HCT116 (cell line): Measurements from ENCODE around the gene GPX3. TPM values are rescaled to one million over a fixed set of nuclear protein-coding genes. Genes with fewer than 3 reads are reported as not detected.

Experiments used
- ATAC-seq: fragments of 200-7000 bp; cut with Tn5 transposase; 2 replicates; pipeline ENCODE4 v1.9.1; 2020; ENCODE audit warnings: mild to moderate bottlenecking, moderate library complexity
- BruUV-seq: library from RNA; stranded (reverse); fragments of 400-500 nt; replicated peaks from 2 replicates; lab custom pipeline; 2021; lab: Mats Ljungman, UMichigan
- CTCF ChIA-PET: fragments of 300-600 bp; sonication (Branson Sonifier 250); formaldehyde crosslinking; loops from one replicate; lab custom pipeline; 2021; ENCODE audit warnings: antibody characterized with exemption; lab: Charles Lee
- POLR2A ChIA-PET: fragments of 300-600, 350-600 bp; sonication (Branson Sonifier 250); formaldehyde crosslinking; loops from one replicate; lab custom pipeline; 2021; ENCODE audit warnings: antibody characterized with exemption; lab: Charles Lee
- RAD21 ChIA-PET, 2 experiments: fragments of 300-600 bp; sonication (Branson Sonifier 250); formaldehyde crosslinking; loops; one replicate each; lab custom pipeline; 2023; ENCODE audit warnings: low total read pairs in 2 of 2; ENCODE audit not compliant: uncharacterized antibody in 2 of 2, unreplicated experiment in 2 of 2, low non-redundant PET in 1 of 2; lab: Charles Lee
- DNase-seq: peaks from one replicate; pipeline ENCODE4 v3.0.0-alpha.2; 2010; ENCODE audit warnings: low read depth, low spot score
- H2AFZ ChIP-seq: fragments of 200-600 bp; shearing (Covaris generic), sonication (generic); 2 replicates; pipeline ENCODE4 v1.6.1; 2017; ENCODE audit warnings: low read depth, mixed run types, mixed read lengths, antibody characterized with exemption, low read length; ENCODE audit not compliant: poor library complexity, severe bottlenecking
- H3K27ac ChIP-seq: 2 replicates; pipeline ENCODE4 v1.5.1; 2012; ENCODE audit warnings: low read depth, low read length
- H3K27me3 ChIP-seq: fragments of 200-600 bp; sonication (generic); 2 replicates; pipeline ENCODE4 v1.6.1; 2016; ENCODE audit warnings: mixed run types, low read length, mixed read lengths; ENCODE audit not compliant: insufficient read depth
- H3K36me3 ChIP-seq, 2 experiments: fragments of 200-500 bp in 1 of 2; fragments of 200-600 bp in 1 of 2; sonication (Bioruptor generic) in 1 of 2; sonication (generic) in 1 of 2; 2 replicates each; pipeline versions ENCODE4 v1.5.1 to v1.6.1; 2014 to 2016; ENCODE audit warnings: low read length in 2 of 2, inconsistent platforms in 1 of 2, mixed read lengths in 1 of 2, mixed run types in 1 of 2; ENCODE audit not compliant: insufficient read depth in 2 of 2, control insufficient read depth in 1 of 2
- H3K4me1 ChIP-seq, 2 experiments: fragments of 200-600 bp in 1 of 2; sonication (generic) in 1 of 2; 2 replicates each; pipeline versions ENCODE4 v1.5.1 to v1.6.1; 2012 to 2017; ENCODE audit warnings: low read length in 2 of 2, inconsistent platforms in 1 of 2, mild to moderate bottlenecking in 1 of 2, mixed read lengths in 1 of 2, mixed run types in 1 of 2, moderate library complexity in 1 of 2; ENCODE audit not compliant: insufficient read depth in 2 of 2, control insufficient read depth in 1 of 2
- H3K4me2 ChIP-seq: fragments of 200-600 bp; sonication (generic); 2 replicates; pipeline ENCODE4 v1.6.1; 2017; ENCODE audit warnings: mixed run types, low read length, mixed read lengths
- H3K4me3 ChIP-seq, 2 experiments: fragments of 200-600 bp in 1 of 2; sonication (generic) in 1 of 2; replicated peaks in 1 of 2; 2 replicates each; pipeline ENCODE4 v1.5.1; 2011 to 2016; ENCODE audit warnings: low read length in 2 of 2, control low read depth in 1 of 2, low read depth in 1 of 2, mild to moderate bottlenecking in 1 of 2, mixed read lengths in 1 of 2, mixed run types in 1 of 2
- H3K79me2 ChIP-seq: fragments of 200-600 bp; sonication (generic); 2 replicates; pipeline ENCODE4 v1.6.1; 2017; ENCODE audit warnings: mild to moderate bottlenecking, mixed run types, low read length, moderate library complexity, mixed read lengths; ENCODE audit not compliant: insufficient read depth
- H3K9ac ChIP-seq: fragments of 200-600 bp; sonication (generic); 2 replicates; pipeline ENCODE4 v1.6.1; 2016; ENCODE audit warnings: low read length, mixed read lengths
- H3K9me2 ChIP-seq: fragments of 200-600 bp; sonication (generic), shearing (Covaris generic); 2 replicates; pipeline ENCODE4 v1.6.1; 2017; ENCODE audit warnings: mixed run types, mild to moderate bottlenecking, moderate library complexity; ENCODE audit not compliant: insufficient read depth
- H3K9me3 ChIP-seq, 2 experiments: fragments of 200-500 bp in 1 of 2; fragments of 200-600 bp in 1 of 2; sonication (Bioruptor generic) in 1 of 2; sonication (generic) in 1 of 2; 2 replicates each; pipeline ENCODE4 v1.6.1; 2014 to 2017; ENCODE audit warnings: low read length in 2 of 2, mixed read lengths in 2 of 2, inconsistent platforms in 1 of 2, low read depth in 1 of 2, mild to moderate bottlenecking in 1 of 2, mixed run types in 1 of 2, moderate library complexity in 1 of 2; ENCODE audit not compliant: control insufficient read depth in 1 of 2, insufficient read depth in 1 of 2
- H4K20me1 ChIP-seq: fragments of 200-600 bp; sonication (generic), shearing (Covaris generic); 2 replicates; pipeline ENCODE4 v1.6.1; 2017; ENCODE audit warnings: mixed run types, mild to moderate bottlenecking, moderate library complexity; ENCODE audit not compliant: insufficient read depth
- ATF3 ChIP-seq: IDR thresholded peaks from 2 replicates; pipeline ENCODE4 v1.6.1; 2012
- CTCF ChIP-seq, 3 experiments: fragments of 200-600 bp in 1 of 3; sonication (generic) in 1 of 3; IDR thresholded peaks in 2 of 3; conservative IDR thresholded peaks in 1 of 3; 2 replicates each; pipeline ENCODE4 v1.5.1; 2012 to 2017; ENCODE audit warnings: low read depth in 2 of 3, low read length in 2 of 3, antibody characterized with exemption in 1 of 3, borderline replicate concordance in 1 of 3, control low read depth in 1 of 3, mild to moderate bottlenecking in 1 of 3, mixed read lengths in 1 of 3, mixed run types in 1 of 3, moderate library complexity in 1 of 3; ENCODE audit not compliant: insufficient read depth in 1 of 3
- EGR1 ChIP-seq: IDR thresholded peaks from 2 replicates; pipeline ENCODE4 v1.6.1; 2012; ENCODE audit warnings: low read depth
- ELF1 ChIP-seq: IDR thresholded peaks from 2 replicates; pipeline ENCODE4 v1.6.1; 2012; ENCODE audit warnings: low read depth, borderline replicate concordance
- EZH2phosphoT487 ChIP-seq: fragments of 200-600 bp; IDR thresholded peaks from 2 replicates; pipeline ENCODE4 v1.6.1; 2018; ENCODE audit warnings: antibody characterized with exemption, borderline replicate concordance
- POLR2A ChIP-seq: IDR thresholded peaks from 2 replicates; pipeline ENCODE4 v1.7.0; 2011; ENCODE audit warnings: borderline replicate concordance; ENCODE audit not compliant: insufficient read depth, insufficient read length; ENCODE audit errors: extremely low read depth
- RAD21 ChIP-seq: IDR thresholded peaks from 2 replicates; pipeline ENCODE4 v1.6.1; 2012; ENCODE audit warnings: low read depth, mild to moderate bottlenecking
- SRF ChIP-seq: IDR thresholded peaks from 2 replicates; pipeline ENCODE4 v1.6.1; 2012; ENCODE audit warnings: low read depth
- ZFX ChIP-seq: fragments of 450-650 bp; IDR thresholded peaks from 2 replicates; pipeline ENCODE4 v1.6.1; 2017
- ZNF274 ChIP-seq: fragments of 200-500 bp; sonication (Bioruptor generic); IDR thresholded peaks from 2 replicates; pipeline ENCODE4 v1.6.1; 2014; ENCODE audit warnings: mild to moderate bottlenecking, low read depth, low read length, inconsistent platforms
- intact Hi-C: fragments of 100-400 bp; cut with micrococcal nuclease; formaldehyde crosslinking; loops from 2 replicates; pipeline ENCODE4 v1.10.0; 2022
- total RNA-seq: library from RNA; stranded (reverse); gene quantifications from one replicate; pipeline ENCODE4 v1.2.1, GENCODE V29; 2021; ENCODE audit not compliant: unreplicated experiment

The GPX3 gene
- total RNA-seq, 1 experiment from 2014 or later, result 0.96 TPM

GRCh38 chr5:151066920-151067319, 46.5 kb downstream of the GPX3 start (continued):
- no peak for TF ChIP-seq CTCF (IDR thresholded peaks at IDR 0.05 in 2 of 3, conservative IDR thresholded peaks at IDR 0.05 in 1 of 3; ENCODE audit: borderline replicate concordance in 1 of 3, insufficient read depth in 1 of 3, low read depth in 2 of 3, low read length in 2 of 3)
- TF ChIP-seq ELF1, result no peak
- TF ChIP-seq EGR1, result no peak
- TF ChIP-seq ZFX, result no peak
- TF ChIP-seq SRF, result no peak

GRCh38 chr5:151067632-151068432, 47.4 kb downstream of the GPX3 start:
- no peak overlapping the region for H2AFZ ChIP-seq
- H3K9ac ChIP-seq, result no peak overlapping the region
- no TSS peak for BruUV-seq
- TF ChIP-seq POLR2A (no peak), EZH2phosphoT487 (no peak), RAD21 (no peak), EGR1 (no peak), ZNF274 (no peak), ELF1 (no peak), ATF3 (no peak)
- H3K4me2 ChIP-seq, result no peak overlapping the region
- peaks cover 7% of the 10 kb centered on the region for H3K79me2 ChIP-seq
- ChIA-PET POLR2A (no interaction called here), CTCF (no interaction called here), RAD21 (no interaction called here)
- no peaks in the 10 kb centered on the region for H3K36me3 ChIP-seq
- H3K4me3 ChIP-seq, result no peak overlapping the region
- H4K20me1 ChIP-seq, result no peaks in the 10 kb centered on the region; the same call in 1 of the 2 replicates
- H3K27ac ChIP-seq, result no peak overlapping the region
- no peaks in the 10 kb centered on the region for H3K9me3 ChIP-seq
- DNase-seq (no peak), ATAC-seq (no peak)
- H3K9me2 ChIP-seq, result no peaks in the 10 kb centered on the region
- intact Hi-C loops, result no loop called here
- no peaks in the 10 kb centered on the region for H3K27me3 ChIP-seq
- peaks cover 18 to 29% of the 10 kb centered on the region in 2 experiments for H3K4me1 ChIP-seq
